ENCODE measurements around the gene THOC5.
"Not testable (repeated sequence)": the region's sequence is repeated elsewhere in the genome, so short reads cannot be mapped to it uniquely, and the experiment has no call there.

THOC5 gene

GRCh38 chr22:29553351-29554224 is at the start of gene THOC5:
Gene THOC5, minus strand, starts transcription at chr22:29553757. Its CDS starts 4,610 bp downstream, at chr22:29549147.
- peak; percentile 81 for DNase-seq

GRCh38 chr22:29598684-29599020 is 45.1 kb upstream of the THOC5 start:
- no peak for DNase-seq

- DNase-seq, result not testable (repeated sequence)
Measured at GRCh38 chr22:29597871-29598683, 44.5 kb upstream of the THOC5 start.

- no peak for DNase-seq
Measured at GRCh38 chr22:29596408-29596807, 42.9 kb upstream of the THOC5 start.

GRCh38 chr22:29594447-29594846 is 40.9 kb upstream of the THOC5 start:
- not testable (repeated sequence) for DNase-seq

- no peak for DNase-seq
Measured at GRCh38 chr22:29593923-29594322, 40.4 kb upstream of the THOC5 start.

GRCh38 chr22:29587938-29588699 is 34.6 kb upstream of the THOC5 start:
- peak; percentile 69 for DNase-seq

GRCh38 chr22:29586193-29586705 is 32.7 kb upstream of the THOC5 start:
- not testable (repeated sequence) for DNase-seq

GRCh38 chr22:29584975-29585374 is 31.4 kb upstream of the THOC5 start:
- DNase-seq, result no peak

- DNase-seq, result no peak
Measured at GRCh38 chr22:29581799-29582198, 28.2 kb upstream of the THOC5 start.

GRCh38 chr22:29580200-29580810 is 26.7 kb upstream of the THOC5 start:
- no peak for DNase-seq

- no peak for DNase-seq
Measured at GRCh38 chr22:29578462-29579200, 25.1 kb upstream of the THOC5 start.

GRCh38 chr22:29574762-29575450 is 21.3 kb upstream of the THOC5 start:
- no peak for DNase-seq

GRCh38 chr22:29570912-29571549 is 17.5 kb upstream of the THOC5 start:
- no peak for DNase-seq

- no peak for DNase-seq
Measured at GRCh38 chr22:29570456-29570855, 16.9 kb upstream of the THOC5 start.

GRCh38 chr22:29569011-29569678 is 15.6 kb upstream of the THOC5 start:
- no peak for DNase-seq

- DNase-seq, result no peak
Measured at GRCh38 chr22:29567338-29567737, 13.8 kb upstream of the THOC5 start.

GRCh38 chr22:29566513-29566912 is 13.0 kb upstream of the THOC5 start:
- DNase-seq, result not testable (repeated sequence)

GRCh38 chr22:29563652-29564460 is 10.3 kb upstream of the THOC5 start:
- no peak for DNase-seq
